ENCODE data around the gene HMGN4. TPM values are rescaled to one million over a fixed set of nuclear protein-coding genes. Genes with fewer than 3 reads are reported as not detected.

The HMGN4 gene
- total RNA-seq, 4 donors from 2014 or later: 57.5 to 64.1 (median 61.1) TPM

- ATAC-seq (ENCODE audit: low FRiP score): no peak
- no peak for DNase-seq (ENCODE audit: low spot score)
- no peak for TF ChIP-seq CTCF (IDR thresholded peaks at IDR 0.05)
Measured at GRCh38 chr6:26581164-26581915, 43.2 kb downstream of the HMGN4 start.

GRCh38 chr6:26588965-26589364 lies 50.8 kb downstream of the HMGN4 start:
- DNase-seq (ENCODE audit: low spot score): no peak
- no peak for TF ChIP-seq CTCF (IDR thresholded peaks at IDR 0.05)
- ATAC-seq (ENCODE audit: low FRiP score): no peak

- ATAC-seq (ENCODE audit: low FRiP score): no peak
- no peak for TF ChIP-seq CTCF (IDR thresholded peaks at IDR 0.05)
- DNase-seq (ENCODE audit: low spot score): no peak
Measured at GRCh38 chr6:26592649-26593048, 54.5 kb downstream of the HMGN4 start.

GRCh38 chr6:26593278-26594130 lies 55.3 kb downstream of the HMGN4 start:
- no peak for TF ChIP-seq CTCF (IDR thresholded peaks at IDR 0.05)
- ATAC-seq (ENCODE audit: low FRiP score) (no peak), DNase-seq (ENCODE audit: low spot score) (no peak)

GRCh38 chr6:26594131-26594498 lies 55.9 kb downstream of the HMGN4 start:
- DNase-seq (ENCODE audit: low spot score): no peak
- ATAC-seq (ENCODE audit: low FRiP score): no peak
- TF ChIP-seq CTCF (IDR thresholded peaks at IDR 0.05): no peak

- ATAC-seq (ENCODE audit: low FRiP score): no peak
- TF ChIP-seq CTCF (IDR thresholded peaks at IDR 0.05): no peak
- DNase-seq (ENCODE audit: low spot score): no peak
Measured at GRCh38 chr6:26594730-26595632, 56.8 kb downstream of the HMGN4 start.

All from omental fat pad (tissue), 4 donors.